ENCODE measurements around the gene COQ4. TPM values are rescaled to one million over a fixed set of nuclear protein-coding genes. Genes with fewer than 3 reads are reported as not detected.

The COQ4 gene
- total RNA-seq, 1 donor: 34.9 TPM

- no peak overlapping the region for H3K4me3 ChIP-seq (ENCODE audit: low read depth, low read length)
- DNase-seq (ENCODE audit: low read depth): no peak
- TF ChIP-seq CTCF (IDR thresholded peaks at IDR 0.05; ENCODE audit: insufficient read depth, low read length): no peak
Measured at GRCh38 chr9:128358090-128358489, 35.5 kb downstream of the COQ4 start.

GRCh38 chr9:128358861-128359260 is 36.2 kb downstream of the COQ4 start:
- DNase-seq (ENCODE audit: low read depth): no peak
- H3K4me3 ChIP-seq (ENCODE audit: low read depth, low read length): no peak overlapping the region
- no peak for TF ChIP-seq CTCF (IDR thresholded peaks at IDR 0.05; ENCODE audit: insufficient read depth, low read length)

GRCh38 chr9:128360826-128361225 is 38.2 kb downstream of the COQ4 start:
- no peak overlapping the region for H3K4me3 ChIP-seq (ENCODE audit: low read depth, low read length)
- TF ChIP-seq CTCF (IDR thresholded peaks at IDR 0.05; ENCODE audit: insufficient read depth, low read length): no peak
- DNase-seq (ENCODE audit: low read depth): no peak

- H3K4me3 ChIP-seq (ENCODE audit: low read depth, low read length): no peak overlapping the region
- no peak for TF ChIP-seq CTCF (IDR thresholded peaks at IDR 0.05; ENCODE audit: insufficient read depth, low read length)
- no peak for DNase-seq (ENCODE audit: low read depth)
Measured at GRCh38 chr9:128361296-128361985, 38.8 kb downstream of the COQ4 start.

- peak; percentile 90 for DNase-seq (ENCODE audit: low read depth)
- peak; percentile 89 for TF ChIP-seq CTCF (IDR thresholded peaks at IDR 0.05; ENCODE audit: insufficient read depth, low read length)
Measured at GRCh38 chr9:128361986-128362646, 39.5 kb downstream of the COQ4 start.

GRCh38 chr9:128362774-128363173 is 40.1 kb downstream of the COQ4 start:
- no peak overlapping the region for H3K4me3 ChIP-seq (ENCODE audit: low read depth, low read length)
- TF ChIP-seq CTCF (IDR thresholded peaks at IDR 0.05; ENCODE audit: insufficient read depth, low read length): no peak
- DNase-seq (ENCODE audit: low read depth): no peak

More at GRCh38 chr9:128361986-128362646, 39.5 kb downstream of the COQ4 start:
- H3K4me3 ChIP-seq (ENCODE audit: low read depth, low read length): peak overlapping the region; percentile 54

Data from fibroblast of the aortic adventitia (primary cell).